HS-27A (cell line): ENCODE data around the gene DRC7.

Experiments used
- DNase-seq: peaks from one replicate; pipeline ENCODE4 v3.0.0-alpha.2; 2012; ENCODE audit warnings: low read depth, missing footprints

DRC7 gene

DNA sequence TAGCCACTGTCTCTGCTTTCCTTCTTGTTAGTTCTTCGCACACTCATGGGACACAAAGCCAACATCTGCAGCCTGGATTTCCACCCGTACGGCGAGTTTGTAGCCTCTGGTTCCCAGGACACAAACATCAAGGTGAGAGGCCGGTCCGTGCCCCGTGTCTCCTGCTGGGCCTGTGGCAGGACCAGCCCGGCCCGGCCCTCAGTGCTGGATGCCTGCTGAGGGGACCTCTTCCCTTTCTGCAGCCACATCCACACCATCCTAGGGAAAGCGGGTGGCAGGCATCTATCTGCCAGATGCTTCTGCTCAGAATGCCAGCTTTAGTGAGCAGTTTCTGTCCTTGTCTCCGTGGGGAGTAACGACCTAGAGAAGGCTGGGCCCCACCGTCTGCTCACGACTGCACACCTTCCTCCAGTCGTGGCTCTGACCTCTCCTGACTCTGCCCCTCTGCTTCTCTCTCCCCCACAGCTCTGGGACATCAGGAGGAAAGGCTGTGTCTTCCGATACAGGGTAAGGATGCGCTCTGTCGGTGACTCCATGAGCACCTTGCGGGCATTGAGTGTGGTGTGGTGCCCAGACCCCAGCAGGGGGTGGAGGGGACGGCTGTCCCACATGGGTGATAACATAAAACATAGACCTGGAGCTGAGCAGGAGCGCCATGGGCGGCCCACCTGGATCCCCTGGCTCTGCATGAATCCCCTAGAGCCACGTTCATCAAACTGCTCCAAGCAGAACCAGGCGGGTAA is 56.4 kb downstream of the DRC7 start:
- DNase-seq, result no peak

DNA sequence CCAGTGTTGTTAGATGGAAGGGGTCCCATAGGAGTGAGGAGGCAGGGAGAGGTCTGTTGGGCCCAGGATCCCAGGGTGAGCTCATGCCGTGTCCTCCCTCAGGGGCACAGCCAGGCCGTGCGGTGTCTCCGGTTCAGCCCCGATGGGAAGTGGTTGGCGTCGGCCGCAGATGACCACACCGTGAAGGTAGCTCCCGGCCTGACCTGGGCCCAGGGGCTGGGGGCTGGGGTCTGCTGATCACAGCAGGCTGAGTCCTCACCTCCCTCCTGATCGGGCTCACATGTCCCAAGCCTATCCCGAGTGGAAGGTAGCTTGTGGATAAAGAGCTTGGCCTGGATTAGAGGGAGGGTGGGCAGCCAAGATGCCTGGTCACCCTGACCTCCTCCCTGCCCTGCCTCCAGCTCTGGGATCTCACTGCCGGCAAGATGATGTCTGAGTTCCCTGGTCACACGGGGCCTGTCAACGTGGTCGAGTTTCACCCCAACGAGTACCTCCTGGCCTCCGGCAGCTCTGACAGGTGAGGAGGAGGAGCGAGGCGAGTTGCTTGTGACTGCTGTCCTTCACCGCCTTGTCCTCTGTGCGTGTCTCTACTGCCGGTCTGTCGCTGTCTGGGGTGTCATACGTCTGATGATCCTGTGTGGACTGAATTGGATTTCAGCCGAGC is 57.1 kb downstream of the DRC7 start:
- DNase-seq, result no peak

DNA sequence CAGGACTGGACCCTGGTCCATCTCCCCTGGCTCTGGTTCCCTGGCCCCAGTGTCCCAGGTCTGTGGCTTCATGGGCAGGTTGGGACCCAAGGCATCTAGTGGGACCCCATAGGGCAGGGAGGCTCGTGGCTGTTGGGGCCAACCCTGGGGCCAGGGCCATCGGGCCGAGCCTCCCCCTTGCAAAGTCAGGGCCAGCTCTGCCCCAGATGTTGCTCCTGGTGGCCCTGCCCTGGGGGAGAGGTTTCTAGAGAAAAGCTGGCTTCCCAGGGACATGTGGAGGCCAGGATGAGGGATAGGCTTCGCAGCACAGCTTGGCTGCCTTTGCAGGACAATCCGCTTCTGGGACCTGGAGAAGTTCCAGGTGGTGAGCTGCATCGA is 57.6 kb downstream of the DRC7 start:
- no peak for DNase-seq

DNA sequence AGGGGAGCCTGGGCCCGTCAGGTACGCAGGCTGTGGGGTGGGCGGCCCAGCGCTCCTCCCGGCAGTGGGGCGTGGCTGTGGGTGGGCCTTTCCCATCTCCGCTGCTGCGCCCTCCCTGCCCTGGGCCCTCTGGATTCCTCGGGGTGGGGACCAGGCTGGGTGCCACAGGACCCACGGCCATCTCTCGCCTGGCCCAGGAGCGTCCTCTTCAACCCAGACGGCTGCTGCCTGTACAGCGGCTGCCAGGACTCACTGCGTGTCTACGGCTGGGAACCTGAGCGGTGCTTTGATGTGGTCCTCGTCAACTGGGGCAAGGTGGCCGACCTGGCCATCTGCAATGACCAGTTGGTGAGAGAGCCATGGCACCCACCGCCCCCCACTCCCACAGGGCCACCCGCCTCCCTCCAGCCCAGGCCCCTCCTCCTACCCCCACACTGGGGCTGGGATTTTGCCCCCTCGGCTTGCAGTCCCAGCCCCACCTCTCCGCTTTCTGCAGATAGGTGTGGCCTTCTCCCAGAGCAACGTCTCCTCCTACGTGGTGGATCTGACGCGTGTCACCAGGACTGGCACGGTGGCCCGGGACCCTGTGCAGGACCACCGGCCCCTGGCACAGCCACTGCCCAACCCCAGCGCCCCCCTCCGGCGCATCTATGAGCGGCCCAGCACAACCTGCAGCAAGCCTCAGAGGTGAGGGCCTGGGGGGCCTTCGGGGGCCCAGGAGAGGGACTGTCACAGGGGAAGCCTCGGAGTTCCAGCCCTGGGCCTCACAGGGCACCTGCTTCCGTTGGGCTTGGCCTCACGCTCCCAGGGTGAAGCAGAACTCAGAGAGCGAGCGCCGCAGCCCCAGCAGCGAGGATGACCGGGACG is 58.2 kb downstream of the DRC7 start:
- no peak for DNase-seq

GRCh38 chr16:57753448-57754353 is 59.1 kb downstream of the DRC7 start:
- DNase-seq, result no peak

DNA sequence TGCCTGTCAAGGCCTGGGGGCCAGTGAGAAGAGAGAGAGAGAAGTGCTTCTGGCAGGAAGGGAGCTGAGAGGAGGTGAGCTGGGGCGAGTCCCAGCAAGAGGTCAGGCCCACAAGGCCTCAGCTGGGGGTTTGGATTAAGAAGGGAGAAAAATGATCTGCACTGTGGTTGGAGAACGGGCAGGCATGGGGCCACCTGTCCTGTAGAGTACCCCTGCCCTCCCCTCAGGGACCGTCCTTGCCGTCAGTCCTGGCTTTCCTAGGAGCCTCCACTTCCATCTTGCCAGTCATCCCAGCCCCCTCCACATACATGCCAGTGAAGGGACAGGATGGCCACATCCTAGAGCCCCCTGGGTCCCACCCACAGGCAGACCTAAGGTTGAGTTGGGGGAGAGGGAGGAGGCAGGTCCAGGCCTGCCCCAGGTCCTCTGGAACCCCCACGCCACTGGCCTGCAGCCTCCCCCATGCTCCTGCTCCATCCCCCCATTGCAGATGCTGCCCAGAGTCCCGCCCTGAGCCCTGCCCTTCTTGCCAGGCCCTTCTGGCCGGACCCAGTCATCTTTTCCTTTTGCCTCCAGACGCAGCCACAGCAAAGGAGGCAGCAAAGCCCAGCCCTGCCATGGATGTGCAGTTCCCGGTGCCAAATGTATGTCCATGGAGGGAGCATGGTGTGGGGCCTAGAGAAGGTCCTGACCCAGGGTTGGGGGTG is 59.9 kb downstream of the DRC7 start:
- no peak for DNase-seq

DNA sequence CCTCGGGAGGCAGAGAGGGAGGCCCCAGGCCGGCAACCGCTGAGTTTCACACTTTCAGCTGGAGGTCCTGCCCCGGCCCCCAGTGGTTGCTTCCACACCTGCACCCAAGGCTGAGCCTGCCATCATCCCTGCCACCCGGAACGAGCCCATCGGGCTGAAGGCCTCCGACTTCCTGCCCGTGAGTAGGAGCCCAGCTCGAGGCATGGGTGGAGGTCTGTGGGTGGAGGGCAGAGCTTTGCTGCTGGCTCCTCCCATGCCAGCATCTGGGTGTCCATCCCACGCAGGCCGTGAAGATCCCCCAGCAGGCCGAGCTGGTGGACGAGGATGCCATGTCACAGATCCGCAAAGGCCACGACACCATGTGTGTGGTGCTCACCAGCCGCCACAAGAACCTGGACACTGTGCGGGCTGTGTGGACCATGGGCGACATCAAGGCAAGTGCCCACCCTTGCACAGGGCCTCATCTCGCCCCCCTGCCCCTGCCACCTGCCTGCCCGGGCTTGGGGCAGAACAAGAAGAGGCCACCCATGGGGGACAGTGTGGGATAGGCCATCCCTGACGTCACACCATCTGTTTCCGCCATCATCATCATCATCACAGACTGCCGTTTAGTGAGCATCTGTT is 60.6 kb downstream of the DRC7 start:
- DNase-seq, result no peak

DNA sequence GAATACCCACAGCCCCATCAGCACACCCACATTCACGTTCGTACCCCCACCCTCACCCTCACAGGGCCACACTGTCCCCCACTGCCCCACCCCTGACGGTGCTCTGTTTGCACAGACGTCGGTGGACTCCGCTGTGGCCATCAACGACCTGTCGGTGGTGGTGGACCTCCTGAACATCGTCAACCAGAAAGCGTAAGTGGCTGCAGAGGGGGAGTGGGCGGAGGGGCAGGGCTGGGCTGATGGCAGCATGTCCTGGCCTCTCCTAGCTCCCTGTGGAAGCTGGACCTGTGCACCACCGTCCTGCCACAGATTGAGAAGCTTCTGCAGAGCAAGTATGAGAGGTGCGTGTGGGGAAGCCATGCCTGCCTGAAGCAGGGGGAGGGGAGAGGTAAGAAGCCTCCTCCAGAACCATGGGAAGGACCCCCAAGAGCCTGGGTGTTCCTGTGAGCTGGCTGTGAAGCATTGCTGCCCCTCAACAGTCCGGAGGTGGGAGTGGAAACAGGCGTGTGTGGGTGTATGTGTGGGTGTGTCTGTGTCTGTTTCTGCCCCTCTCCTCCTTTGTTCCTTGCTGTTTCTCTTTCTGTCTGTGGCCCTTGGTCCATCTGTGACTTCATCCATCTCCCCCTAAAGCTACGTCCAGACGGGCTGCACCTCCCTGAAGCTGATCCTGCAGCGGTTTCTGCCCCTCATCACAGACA is 61.3 kb downstream of the DRC7 start:
- DNase-seq, result no peak

GRCh38 chr16:57756424-57757325 is 62.1 kb downstream of the DRC7 start:
- DNase-seq, result no peak

DNA sequence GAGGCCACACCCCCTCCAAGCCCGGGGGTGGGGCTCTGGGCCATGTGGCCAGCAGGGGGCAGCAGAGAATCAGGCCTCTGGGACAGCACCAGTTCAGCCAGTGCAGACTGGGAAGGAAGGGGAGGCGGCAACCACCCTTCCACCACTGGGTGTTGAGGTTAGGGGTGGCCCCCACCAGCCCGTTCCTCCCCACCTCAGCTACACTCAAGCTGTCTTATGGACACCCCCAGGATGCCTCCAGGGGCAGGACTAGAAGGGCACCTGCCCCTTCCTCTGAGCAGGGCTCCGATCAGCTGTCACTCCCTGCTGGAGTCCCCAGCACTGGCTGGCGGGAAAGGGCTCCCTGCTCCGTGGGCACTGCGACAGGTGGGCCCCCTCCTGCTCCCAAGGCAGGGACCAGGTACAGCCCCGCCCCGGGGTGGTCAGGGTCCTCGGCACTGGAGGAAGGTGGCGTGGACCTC is 62.8 kb downstream of the DRC7 start:
- DNase-seq, result peak; percentile 62

DNA sequence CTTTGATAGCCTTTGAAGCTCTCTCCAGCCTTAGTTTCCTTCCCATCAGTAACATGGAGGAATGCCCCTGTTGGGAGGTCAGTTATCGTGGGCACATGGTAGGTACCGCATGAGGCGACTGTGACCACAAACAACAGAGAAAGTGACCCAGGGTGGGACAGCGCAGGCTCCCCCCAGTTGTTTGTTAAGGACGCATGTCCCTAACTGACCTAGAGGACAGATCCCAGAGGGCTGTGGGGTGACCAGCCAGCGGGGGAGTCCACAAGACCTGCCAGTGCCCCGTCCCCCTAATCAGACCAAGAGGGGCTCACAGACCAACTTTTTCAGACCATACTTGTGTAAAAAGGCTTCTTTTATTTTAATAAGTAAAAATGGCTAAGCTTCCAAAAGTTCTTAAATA is 63.3 kb downstream of the DRC7 start:
- no peak for DNase-seq

DNA sequence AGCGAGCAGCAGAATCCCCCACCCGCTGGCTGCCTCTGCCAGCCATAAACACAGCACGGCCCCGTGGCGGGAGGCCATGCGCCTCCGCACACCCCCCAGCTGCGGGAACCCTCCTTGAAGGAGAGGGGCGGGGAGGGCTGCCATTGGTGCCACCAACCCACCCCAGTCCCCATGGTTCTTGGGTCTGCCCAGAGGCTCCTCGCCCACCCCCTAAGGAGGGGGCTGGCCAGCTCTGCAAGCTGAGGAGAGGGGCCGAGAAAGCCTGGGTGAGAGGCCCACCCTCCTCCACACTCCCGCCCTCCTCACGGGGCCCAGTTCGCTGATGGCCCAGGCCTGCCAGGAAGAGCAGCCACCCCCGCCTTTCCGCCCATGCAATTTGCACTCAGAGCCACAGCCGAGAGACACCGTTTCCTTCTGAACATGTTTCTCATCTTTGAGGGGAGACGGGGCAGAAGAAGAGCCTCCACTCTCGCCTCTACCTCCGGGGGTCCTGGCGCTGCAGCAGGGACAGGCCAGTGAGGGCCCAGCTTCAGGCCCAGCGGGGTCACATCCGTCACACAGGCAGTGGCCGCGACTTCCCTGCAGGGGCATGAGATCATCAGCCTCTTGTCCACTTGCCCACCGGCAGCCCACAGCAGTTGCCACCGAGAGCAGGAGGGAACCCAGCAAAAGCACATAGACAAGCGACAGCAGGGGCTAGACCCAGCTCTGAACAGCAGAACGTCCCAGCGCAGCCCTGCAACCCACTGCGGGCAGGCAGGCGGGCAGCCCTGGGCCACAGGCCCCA is 63.9 kb downstream of the DRC7 start:
- DNase-seq, result no peak

GRCh38 chr16:57759131-57759530 is 64.5 kb downstream of the DRC7 start:
- no peak for DNase-seq

DNA sequence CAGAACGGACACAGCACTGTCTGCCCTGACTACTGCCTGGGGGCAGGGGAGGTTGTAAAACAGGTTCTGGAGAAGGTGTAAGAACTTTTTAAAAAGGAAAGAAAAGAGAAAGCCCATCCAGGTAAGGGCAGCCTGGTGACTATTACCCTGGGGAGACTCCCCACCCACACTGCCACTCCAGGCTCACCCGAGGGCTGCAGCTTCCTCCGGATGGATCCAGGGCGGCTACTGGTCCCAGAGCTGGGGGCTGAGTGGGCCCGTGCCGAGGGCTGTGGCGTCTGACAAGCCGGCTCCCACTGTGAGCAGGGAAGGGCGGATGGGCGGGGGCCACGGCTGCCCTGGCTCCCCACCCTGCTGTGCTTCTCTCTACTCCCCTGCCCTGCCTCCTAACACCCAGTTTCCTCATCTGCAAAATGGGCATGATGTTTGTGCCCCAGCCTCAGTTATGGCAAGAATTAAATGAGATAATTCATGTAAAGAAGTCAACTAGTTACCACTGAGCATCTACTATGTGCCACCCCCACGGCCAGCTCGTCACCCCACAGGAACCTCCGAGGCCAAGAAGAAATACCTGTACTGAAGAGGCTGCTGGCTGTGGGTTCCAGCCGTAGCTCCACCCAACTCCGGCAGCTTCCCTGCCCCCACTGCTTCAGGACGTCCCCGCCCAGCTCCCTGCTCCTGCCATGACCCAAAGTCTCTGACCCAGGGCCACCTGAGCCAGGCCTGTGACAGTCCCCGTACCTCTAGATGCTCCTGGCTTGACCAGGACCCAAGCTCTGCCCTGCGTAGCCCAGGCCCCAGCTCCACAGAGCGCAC is 65.1 kb downstream of the DRC7 start:
- DNase-seq, result no peak

GRCh38 chr16:57760357-57761160 is 66.0 kb downstream of the DRC7 start:
- DNase-seq, result no peak

DNA sequence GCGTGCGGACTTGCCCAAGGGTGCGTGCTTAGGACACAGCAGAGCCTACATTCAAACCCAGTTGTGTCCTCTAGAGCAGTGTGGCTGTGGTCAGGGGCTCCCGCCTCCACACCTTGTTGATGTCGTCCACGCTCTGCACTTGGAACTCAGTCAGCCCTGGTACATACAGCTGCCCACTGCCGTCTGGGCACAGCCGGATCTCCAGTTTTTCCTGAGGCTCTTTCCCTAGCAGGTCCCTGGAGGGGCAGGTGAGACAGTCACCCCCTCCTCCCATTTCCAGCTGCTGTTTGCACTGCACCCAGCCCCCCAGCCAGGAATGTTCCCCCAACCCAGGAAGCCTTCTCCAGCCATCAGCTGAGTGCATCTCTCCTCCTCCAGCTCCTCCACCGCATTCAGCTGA is 66.7 kb downstream of the DRC7 start:
- no peak for DNase-seq
